PC-9 (cell line): ENCODE data around the gene NDST1. TPM values are rescaled to one million over a fixed set of nuclear protein-coding genes. Genes with fewer than 3 reads are reported as not detected.

ENCODE experiments used
- BruUV-seq: library from RNA; stranded (reverse); fragments of 400-500 nt; replicated peaks from 2 replicates; lab custom pipeline; 2021; lab: Mats Ljungman, UMichigan
- CTCF ChIA-PET: fragments of 300-600 bp; sonication (Branson Sonifier 250); formaldehyde crosslinking; loops from one replicate; lab custom pipeline; 2022; ENCODE audit warnings: antibody characterized with exemption; lab: Charles Lee
- POLR2A ChIA-PET: fragments of 300-600 bp; sonication (Branson Sonifier 250); formaldehyde crosslinking; loops from one replicate; lab custom pipeline; 2022; ENCODE audit warnings: antibody characterized with exemption; ENCODE audit not compliant: unreplicated experiment; lab: Charles Lee
- DNase-seq, 2 experiments: peaks; one replicate each; pipeline versions ENCODE4 v3.0.0 to v3.0.0-alpha.2; 2015 to 2022; ENCODE audit warnings: mixed read lengths in 1 of 2
- H2AFZ ChIP-seq: fragments of 200-600 bp; sonication (generic); 2 replicates; pipeline ENCODE4 v1.8.1; 2017; ENCODE audit warnings: antibody characterized with exemption
- H3F3A ChIP-seq: fragments of 200-600 bp; sonication (generic); 2 replicates; pipeline ENCODE4 v1.8.1; 2017; ENCODE audit warnings: antibody characterized with exemption, mild to moderate bottlenecking, low read depth; ENCODE audit not compliant: insufficient read depth
- H3K27ac ChIP-seq: fragments of 200-600 bp; sonication (generic); 2 replicates; pipeline ENCODE4 v1.6.1; 2016; ENCODE audit warnings: mixed run types
- H3K27me3 ChIP-seq: fragments of 200-600 bp; sonication (generic); 2 replicates; pipeline ENCODE4 v1.6.1; 2016; ENCODE audit warnings: low read depth, mixed run types; ENCODE audit not compliant: insufficient read depth
- H3K36me3 ChIP-seq: fragments of 200-600 bp; sonication (generic); 2 replicates; pipeline ENCODE4 v1.6.1; 2016; ENCODE audit warnings: low read depth, mixed run types
- H3K4me1 ChIP-seq: fragments of 200-600 bp; sonication (generic); replicated peaks from 2 replicates; pipeline ENCODE4 v1.6.1; 2016; ENCODE audit warnings: mixed run types; ENCODE audit not compliant: insufficient read depth
- H3K4me2 ChIP-seq: fragments of 200-600 bp; sonication (generic); 2 replicates; pipeline ENCODE4 v1.6.1; 2017; ENCODE audit warnings: mixed run types
- H3K4me3 ChIP-seq: fragments of 200-600 bp; sonication (generic); 2 replicates; pipeline ENCODE4 v1.6.1; 2016; ENCODE audit warnings: mixed run types
- H3K79me2 ChIP-seq: fragments of 200-600 bp; sonication (generic); 2 replicates; pipeline ENCODE4 v1.6.1; 2017; ENCODE audit warnings: low read depth, mixed run types
- H3K9me2 ChIP-seq: fragments of 200-600 bp; sonication (generic); 2 replicates; pipeline ENCODE4 v1.8.1; 2017; ENCODE audit warnings: mild to moderate bottlenecking; ENCODE audit not compliant: insufficient read depth
- H3K9me3 ChIP-seq: fragments of 200-600 bp; sonication (generic); 2 replicates; pipeline ENCODE4 v1.8.1; 2016; ENCODE audit warnings: low read depth; ENCODE audit not compliant: insufficient read depth
- H4K20me1 ChIP-seq: fragments of 200-600 bp; sonication (generic); 2 replicates; pipeline ENCODE4 v1.8.1; 2017; ENCODE audit not compliant: insufficient read depth
- EZH2 ChIP-seq: fragments of 200-600 bp; sonication (generic); IDR thresholded peaks from 2 replicates; pipeline ENCODE4 v1.8.0; 2017; ENCODE audit warnings: antibody characterized with exemption, low read depth
- intact Hi-C: fragments of 100-400 bp; cut with micrococcal nuclease; formaldehyde crosslinking; loops from one replicate; pipeline ENCODE4 v1.10.0; 2022; ENCODE audit not compliant: unreplicated experiment
- total RNA-seq: library from RNA; stranded (reverse); gene quantifications from 2 replicates; pipeline ENCODE4 v1.2.3, GENCODE V29; 2021
- TF ChIP-seq, protein P1 (sequence below): fragments of 200-600 bp; sonication (generic); conservative IDR thresholded peaks from 2 replicates; pipeline ENCODE4 v1.6.1; 2017; ENCODE audit warnings: mixed run types, antibody characterized with exemption, mild to moderate bottlenecking, moderate library complexity

Gene NDST1
- total RNA-seq, 1 experiment from 2014 or later: 94.3 TPM

DNA sequence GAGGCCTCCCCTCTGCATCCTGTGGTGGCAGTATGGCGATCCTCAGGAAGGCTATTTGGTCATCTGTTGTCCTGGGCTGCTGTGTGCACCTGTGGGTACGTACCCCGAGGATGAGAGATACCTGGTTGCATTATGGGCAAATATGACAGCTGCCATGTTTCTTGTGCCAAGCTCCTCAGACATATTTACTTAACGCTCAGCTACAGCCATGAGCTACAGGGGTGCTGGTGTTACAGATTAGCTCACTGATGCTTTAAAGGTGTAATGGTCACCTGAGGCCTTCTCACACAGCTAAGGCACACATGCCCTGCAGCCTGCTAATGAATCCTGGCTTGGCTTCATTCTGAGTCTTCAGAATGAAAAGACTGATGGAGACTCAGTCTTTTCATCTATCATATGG, 12.0 kb downstream of the NDST1 start:
- Histone ChIP-seq H3K27ac (no peak overlapping the region), H3K79me2 (peaks cover 65% of the 10 kb centered on the region), H3K9me2 (no peaks in the 10 kb centered on the region), H3K4me2 (no peak overlapping the region), H3K36me3 (no peaks in the 10 kb centered on the region), H2AFZ (no peak overlapping the region), H3K9me3 (no peaks in the 10 kb centered on the region), H4K20me1 (peaks cover 82% of the 10 kb centered on the region), H3K4me1 (peaks cover 35% of the 10 kb centered on the region), H3K27me3 (no peaks in the 10 kb centered on the region), H3K4me3 (no peak overlapping the region), H3F3A (peaks cover 32% of the 10 kb centered on the region)
- TF ChIP-seq, protein P1, sequence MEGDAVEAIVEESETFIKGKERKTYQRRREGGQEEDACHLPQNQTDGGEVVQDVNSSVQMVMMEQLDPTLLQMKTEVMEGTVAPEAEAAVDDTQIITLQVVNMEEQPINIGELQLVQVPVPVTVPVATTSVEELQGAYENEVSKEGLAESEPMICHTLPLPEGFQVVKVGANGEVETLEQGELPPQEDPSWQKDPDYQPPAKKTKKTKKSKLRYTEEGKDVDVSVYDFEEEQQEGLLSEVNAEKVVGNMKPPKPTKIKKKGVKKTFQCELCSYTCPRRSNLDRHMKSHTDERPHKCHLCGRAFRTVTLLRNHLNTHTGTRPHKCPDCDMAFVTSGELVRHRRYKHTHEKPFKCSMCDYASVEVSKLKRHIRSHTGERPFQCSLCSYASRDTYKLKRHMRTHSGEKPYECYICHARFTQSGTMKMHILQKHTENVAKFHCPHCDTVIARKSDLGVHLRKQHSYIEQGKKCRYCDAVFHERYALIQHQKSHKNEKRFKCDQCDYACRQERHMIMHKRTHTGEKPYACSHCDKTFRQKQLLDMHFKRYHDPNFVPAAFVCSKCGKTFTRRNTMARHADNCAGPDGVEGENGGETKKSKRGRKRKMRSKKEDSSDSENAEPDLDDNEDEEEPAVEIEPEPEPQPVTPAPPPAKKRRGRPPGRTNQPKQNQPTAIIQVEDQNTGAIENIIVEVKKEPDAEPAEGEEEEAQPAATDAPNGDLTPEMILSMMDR: no peak
- no peak for TF ChIP-seq EZH2
- no TSS peak for BruUV-seq
- no peak for DNase-seq
- intact Hi-C loops: no loop called here
- POLR2A ChIA-PET: no interaction called here
- CTCF ChIA-PET: no interaction called here

DNA sequence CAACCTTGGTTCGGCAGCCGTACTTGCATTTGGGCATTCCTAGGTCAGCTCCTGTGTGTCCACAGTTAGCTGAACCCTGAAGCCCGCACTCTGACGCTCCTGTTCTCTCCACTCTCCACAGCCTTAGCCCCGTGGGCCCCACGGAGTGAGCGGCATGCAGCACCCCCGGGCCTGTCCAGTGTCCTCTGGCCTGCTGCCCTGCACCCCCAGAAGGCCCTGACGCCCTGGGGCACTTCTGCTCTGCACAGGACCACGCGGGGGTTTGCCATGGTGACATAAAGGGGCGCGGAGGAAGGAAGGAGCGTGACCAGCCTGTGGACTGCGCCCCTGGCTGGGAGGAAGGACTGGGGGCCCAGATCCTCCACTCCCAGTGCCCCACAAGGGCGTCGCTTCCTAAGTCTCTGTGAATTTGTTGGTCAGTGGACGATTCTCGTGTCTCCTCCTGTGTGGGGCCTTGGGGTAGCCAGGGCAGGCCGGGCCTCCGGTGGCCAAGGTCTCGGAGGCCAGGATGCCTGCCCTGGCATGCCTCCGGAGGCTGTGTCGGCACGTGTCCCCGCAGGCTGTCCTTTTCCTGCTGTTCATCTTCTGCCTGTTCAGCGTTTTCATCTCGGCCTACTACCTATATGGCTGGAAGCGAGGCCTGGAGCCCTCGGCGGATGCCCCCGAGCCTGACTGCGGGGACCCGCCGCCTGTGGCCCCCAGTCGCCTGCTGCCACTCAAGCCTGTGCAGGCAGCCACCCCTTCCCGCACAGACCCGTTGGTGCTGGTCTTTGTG, 13.0 kb downstream of the NDST1 start:
- no peak for DNase-seq
- Histone ChIP-seq H3K4me1 (peaks cover 26% of the 10 kb centered on the region), H3K27me3 (no peaks in the 10 kb centered on the region), H3K79me2 (peaks cover 61% of the 10 kb centered on the region), H3K4me2 (no peak overlapping the region), H3K9me2 (no peaks in the 10 kb centered on the region), H3F3A (peaks cover 31% of the 10 kb centered on the region), H3K36me3 (no peaks in the 10 kb centered on the region), H3K4me3 (no peak overlapping the region), H4K20me1 (peaks cover 78% of the 10 kb centered on the region), H2AFZ (no peak overlapping the region), H3K27ac (no peak overlapping the region), H3K9me3 (no peaks in the 10 kb centered on the region)
- ChIA-PET CTCF (no interaction called here), POLR2A (no interaction called here)
- intact Hi-C loops: no loop called here
- TF ChIP-seq, protein P1: no peak
- no peak for TF ChIP-seq EZH2
- BruUV-seq: no TSS peak

DNA sequence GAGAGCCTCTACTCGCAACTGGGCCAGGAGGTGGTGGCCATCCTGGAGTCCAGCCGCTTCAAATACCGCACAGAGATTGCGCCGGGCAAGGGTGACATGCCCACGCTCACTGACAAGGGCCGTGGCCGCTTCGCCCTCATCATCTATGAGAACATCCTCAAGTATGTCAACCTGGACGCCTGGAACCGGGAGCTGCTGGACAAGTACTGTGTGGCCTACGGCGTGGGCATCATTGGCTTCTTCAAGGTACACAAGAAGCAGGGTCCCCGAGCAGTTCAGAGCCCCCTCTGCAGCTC, 13.5 kb downstream of the NDST1 start:
- no peaks in the 10 kb centered on the region for H3K27me3 ChIP-seq
- BruUV-seq: no TSS peak
- H3K4me3 ChIP-seq: no peak overlapping the region
- CTCF ChIA-PET: no interaction called here
- no peaks in the 10 kb centered on the region for H3K9me2 ChIP-seq
- no peaks in the 10 kb centered on the region for H3K9me3 ChIP-seq
- no peaks in the 10 kb centered on the region for H3K36me3 ChIP-seq
- H3K27ac ChIP-seq: no peak overlapping the region
- no peak for TF ChIP-seq EZH2
- TF ChIP-seq, protein P1: no peak
- peaks cover 25% of the 10 kb centered on the region for H3F3A ChIP-seq
- H2AFZ ChIP-seq: no peak overlapping the region
- H4K20me1 ChIP-seq: peaks cover 76% of the 10 kb centered on the region
- H3K4me1 ChIP-seq: peaks cover 21% of the 10 kb centered on the region
- no peak for DNase-seq
- no peak overlapping the region for H3K4me2 ChIP-seq
- POLR2A ChIA-PET: no interaction called here
- H3K79me2 ChIP-seq: peaks cover 56% of the 10 kb centered on the region
- intact Hi-C loops: no loop called here
